GM23338 (cell line): ENCODE results near the gene ZFAND6. TPM values are rescaled to one million over a fixed set of nuclear protein-coding genes. Genes with fewer than 3 reads are reported as not detected.

Experiments
- ATAC-seq: fragments of 200-7000 bp; cut with Tn5 transposase; 3 replicates; pipeline ENCODE4 v1.9.1; 2020
- DNase-seq: peaks from one replicate; pipeline ENCODE4 v3.0.0-alpha.2; 2015; ENCODE audit warnings: low spot score
- H2AFZ ChIP-seq: fragments of 200-600 bp; sonication (generic); 2 replicates; pipeline ENCODE4 v1.8.0; 2016; ENCODE audit warnings: antibody characterized with exemption, mild to moderate bottlenecking, moderate library complexity
- H3F3A ChIP-seq: fragments of 200-600 bp; sonication (generic); replicated peaks from 2 replicates; pipeline ENCODE4 v1.8.0; 2017; ENCODE audit warnings: antibody characterized with exemption, mixed run types, low read depth
- H3K27ac ChIP-seq: fragments of 200-600 bp; sonication (generic); 2 replicates; pipeline ENCODE4 v1.6.1; 2016; ENCODE audit warnings: low read depth
- H3K27me3 ChIP-seq: fragments of 200-600 bp; sonication (generic); 2 replicates; pipeline ENCODE4 v1.8.0; 2016; ENCODE audit warnings: mild to moderate bottlenecking, mixed run types, moderate library complexity; ENCODE audit not compliant: insufficient read depth
- H3K36me3 ChIP-seq: fragments of 200-600 bp; sonication (generic); 2 replicates; pipeline ENCODE4 v1.8.0; 2016; ENCODE audit warnings: mild to moderate bottlenecking; ENCODE audit not compliant: insufficient read depth
- H3K4me1 ChIP-seq: fragments of 200-600 bp; sonication (generic); 2 replicates; pipeline ENCODE4 v1.8.0; 2016; ENCODE audit warnings: mild to moderate bottlenecking, moderate library complexity; ENCODE audit not compliant: insufficient read depth
- H3K4me2 ChIP-seq: fragments of 200-600 bp; sonication (generic); 2 replicates; pipeline ENCODE4 v1.7.1; 2017; ENCODE audit warnings: mixed run types
- H3K4me3 ChIP-seq: fragments of 200-600 bp; sonication (generic); 2 replicates; pipeline ENCODE4 v1.6.1; 2016; ENCODE audit warnings: mixed run types
- H3K79me2 ChIP-seq: fragments of 200-600 bp; sonication (generic); replicated peaks from 2 replicates; pipeline ENCODE4 v1.8.0; 2017; ENCODE audit warnings: mild to moderate bottlenecking; ENCODE audit not compliant: insufficient read depth
- H3K9me2 ChIP-seq: fragments of 200-600 bp; sonication (generic); 2 replicates; pipeline ENCODE4 v1.8.0; 2017; ENCODE audit not compliant: insufficient read depth
- H4K20me1 ChIP-seq: fragments of 200-600 bp; sonication (generic); replicated peaks from 2 replicates; pipeline ENCODE4 v1.8.0; 2017; ENCODE audit warnings: mild to moderate bottlenecking; ENCODE audit not compliant: insufficient read depth
- H3K27ac Mint-ChIP-seq: 2 replicates; pipeline ENCODE4 v1.8.0; 2020; ENCODE audit warnings: inconsistent platforms, mild to moderate bottlenecking, moderate library complexity, mixed read lengths
- H3K27me3 Mint-ChIP-seq: 3 replicates; pipeline ENCODE4 v1.8.0; 2022; ENCODE audit warnings: low read depth, mild to moderate bottlenecking, moderate library complexity, mixed read lengths, inconsistent platforms; ENCODE audit not compliant: insufficient read depth, poor library complexity
- H3K36me3 Mint-ChIP-seq: 3 replicates; pipeline ENCODE4 v1.8.0; 2021; ENCODE audit warnings: low read depth, mild to moderate bottlenecking, inconsistent platforms, moderate library complexity, mixed read lengths
- H3K4me1 Mint-ChIP-seq: 3 replicates; pipeline ENCODE4 v1.8.0; 2020; ENCODE audit warnings: mild to moderate bottlenecking, inconsistent platforms, mixed read lengths
- H3K4me3 Mint-ChIP-seq: 3 replicates; pipeline ENCODE4 v1.8.0; 2021; ENCODE audit warnings: moderate library complexity, mild to moderate bottlenecking, inconsistent platforms, mixed read lengths
- H3K9me3 Mint-ChIP-seq: 3 replicates; pipeline ENCODE4 v1.8.0; 2020; ENCODE audit warnings: moderate library complexity, mild to moderate bottlenecking, inconsistent platforms, mixed read lengths
- CREB1 ChIP-seq: fragments of 250-450 bp; sonication (Bioruptor Pico); IDR thresholded peaks from 2 replicates; pipeline ENCODE4 v1.5.0; 2020; ENCODE audit warnings: low read depth, mild to moderate bottlenecking, moderate library complexity
- CTCF ChIP-seq, 2 experiments: fragments of 200-600 bp in 1 of 2; sonication (generic) in 1 of 2; conservative IDR thresholded peaks; 2 replicates each; pipeline versions ENCODE4 v1.5.1 to v1.6.1; 2016 to 2017; ENCODE audit warnings: antibody characterized with exemption in 2 of 2, low read depth in 2 of 2, mild to moderate bottlenecking in 2 of 2, moderate library complexity in 1 of 2
- ETS1 ChIP-seq: IDR thresholded peaks from 2 replicates; pipeline ENCODE4 v1.6.1; 2016; ENCODE audit warnings: antibody characterized with exemption
- EZH2 ChIP-seq: fragments of 200-600 bp; sonication (generic); IDR thresholded peaks from one replicate; pipeline ENCODE4 v1.8.0; 2017; ENCODE audit warnings: antibody characterized with exemption, mild to moderate bottlenecking, low read depth; ENCODE audit not compliant: unreplicated experiment
- EZH2phosphoT487 ChIP-seq: fragments of 200-600 bp; sonication (generic); IDR thresholded peaks from one replicate; pipeline ENCODE4 v1.8.1; 2018; ENCODE audit warnings: antibody characterized with exemption; ENCODE audit not compliant: unreplicated experiment
- JUNB ChIP-seq: IDR thresholded peaks from one replicate; pipeline ENCODE4 v1.6.1; 2016; ENCODE audit warnings: antibody characterized with exemption; ENCODE audit not compliant: unreplicated experiment
- NANOG ChIP-seq: IDR thresholded peaks from 2 replicates; pipeline ENCODE4 v1.6.1; 2016; ENCODE audit warnings: antibody characterized with exemption, borderline replicate concordance
- POLR2AphosphoS5 ChIP-seq: IDR thresholded peaks from 2 replicates; pipeline ENCODE4 v1.6.1; 2016; ENCODE audit warnings: antibody characterized with exemption, low read depth
- REST ChIP-seq: IDR thresholded peaks from one replicate; pipeline ENCODE4 v1.6.1; 2018; ENCODE audit warnings: antibody characterized with exemption; ENCODE audit not compliant: unreplicated experiment
- STAT1 ChIP-seq: IDR thresholded peaks from one replicate; pipeline ENCODE4 v1.6.1; 2016; ENCODE audit warnings: antibody characterized with exemption; ENCODE audit not compliant: unreplicated experiment
- ZNF114 ChIP-seq: fragments of 250-450 bp; sonication (Bioruptor Pico); IDR thresholded peaks from 2 replicates; pipeline ENCODE4 v1.5.0; 2020; ENCODE audit warnings: mild to moderate bottlenecking, moderate library complexity
- ZNF331 ChIP-seq: fragments of 250-450 bp; sonication (Bioruptor Pico); IDR thresholded peaks from 2 replicates; pipeline ENCODE4 v1.5.0; 2020; ENCODE audit warnings: low read depth, mild to moderate bottlenecking, moderate library complexity
- polyA plus RNA-seq: library from polyadenylated mRNA; unstranded; fragments of >200 nt; fragmentation: Nextera tagmentation; extraction: Ambion mirVana; gene quantifications from 2 replicates; pipeline ENCODE4 v1.2.1, GENCODE V29; 2016
- total RNA-seq: library from RNA; depleted of rRNA; stranded (reverse); fragments of >200 nt; shearing (Covaris generic); gene quantifications from 2 replicates; pipeline ENCODE4 v1.2.3, GENCODE V29; 2014

ZFAND6 gene
- total and polyA plus RNA-seq, 2 experiments from 2014 or later = 205 to 292 TPM

GRCh38 chr15:80174017-80174746 is 114.7 kb downstream of the ZFAND6 start (continued):
- no peak for TF ChIP-seq CTCF (conservative IDR thresholded peaks at IDR 0.05; ENCODE audit: low read depth in 2 of 2)
- TF ChIP-seq CREB1 (CRISPR knock-in tag) = no peak
- no peak for TF ChIP-seq POLR2AphosphoS5
- TF ChIP-seq EZH2 = no peak
- TF ChIP-seq NANOG = no peak
- no peak for TF ChIP-seq ETS1
- no peak for TF ChIP-seq STAT1

GRCh38 chr15:80175436-80175835 is 116.0 kb downstream of the ZFAND6 start:
- no peak for DNase-seq
- Mint-ChIP-seq H3K27ac (no peak overlapping the region), H3K27me3 (peaks cover 3% of the 10 kb centered on the region), H3K36me3 (peaks cover 32% of the 10 kb centered on the region), H3K4me3 (no peak overlapping the region), H3K9me3 (peaks cover 2% of the 10 kb centered on the region; the same call in 1 of the 3 replicates), H3K4me1 (no peaks in the 10 kb centered on the region; the same call in 2 of the 3 replicates)
- H3K9me2 ChIP-seq = no peaks in the 10 kb centered on the region
- H3K4me3 ChIP-seq = no peak overlapping the region
- H3K4me2 ChIP-seq = no peak overlapping the region
- ATAC-seq = no peak
- H3F3A ChIP-seq = no peaks in the 10 kb centered on the region
- no peaks in the 10 kb centered on the region for H3K27me3 ChIP-seq
- no peaks in the 10 kb centered on the region for H3K4me1 ChIP-seq
- no peaks in the 10 kb centered on the region; the same call in 1 of the 2 replicates for H4K20me1 ChIP-seq
- no peak overlapping the region for H3K27ac ChIP-seq
- no peaks in the 10 kb centered on the region for H3K36me3 ChIP-seq
- H2AFZ ChIP-seq = no peak overlapping the region
- H3K79me2 ChIP-seq = no peaks in the 10 kb centered on the region
- TF ChIP-seq CREB1 (CRISPR knock-in tag) (no peak), REST (no peak), ZNF331 (no peak), NANOG (no peak), ETS1 (no peak), EZH2 (no peak), STAT1 (no peak), JUNB (no peak), EZH2phosphoT487 (no peak), ZNF114 (CRISPR knock-in tag) (no peak)
